Panc1 (cell line): ENCODE data around the gene TNFRSF25. TPM values are rescaled to one million over a fixed set of nuclear protein-coding genes. Genes with fewer than 3 reads are reported as not detected.

Source experiments
- ATAC-seq: fragments of 200-7000 bp; cut with Tn5 transposase; 2 replicates; pipeline ENCODE4 v1.9.1; 2020; ENCODE audit warnings: mild to moderate bottlenecking, moderate library complexity
- BruUV-seq: library from RNA; stranded (reverse); fragments of 400-500 nt; replicated peaks from 2 replicates; lab custom pipeline; 2021; lab: Mats Ljungman, UMichigan
- CTCF ChIA-PET: fragments of 300-600 bp; sonication (Branson Sonifier 250); formaldehyde crosslinking; loops from one replicate; lab custom pipeline; 2022; ENCODE audit warnings: antibody characterized with exemption; lab: Charles Lee
- POLR2A ChIA-PET: fragments of 300-600 bp; sonication (Branson Sonifier 250); formaldehyde crosslinking; loops from one replicate; lab custom pipeline; 2022; ENCODE audit warnings: antibody characterized with exemption; lab: Charles Lee
- DNase-seq: peaks from one replicate; pipeline ENCODE4 v3.0.0-alpha.2; 2010; ENCODE audit warnings: low read depth, low spot score
- H3K27ac ChIP-seq: 2 replicates; pipeline ENCODE4 v1.5.1; 2011; ENCODE audit warnings: mild to moderate bottlenecking, low read length, inconsistent platforms
- H3K27me3 ChIP-seq: fragments of 200-500 bp; sonication (Bioruptor generic); 2 replicates; pipeline ENCODE4 v1.6.0; 2014; ENCODE audit warnings: low read length, inconsistent platforms; ENCODE audit not compliant: control insufficient read depth, insufficient read depth
- H3K36me3 ChIP-seq: fragments of 200-500 bp; sonication (Bioruptor generic); 2 replicates; pipeline ENCODE4 v1.5.1; 2014; ENCODE audit warnings: inconsistent platforms, mild to moderate bottlenecking, low read length, moderate library complexity; ENCODE audit not compliant: control insufficient read depth, insufficient read depth
- H3K4me1 ChIP-seq: 2 replicates; pipeline ENCODE4 v1.5.1; 2011; ENCODE audit warnings: inconsistent platforms, mild to moderate bottlenecking, low read length, moderate library complexity; ENCODE audit not compliant: control insufficient read depth, insufficient read depth
- H3K4me3 ChIP-seq, 2 experiments: 2 replicates each; pipeline ENCODE4 v1.5.1; 2011 to 2012; ENCODE audit warnings: low read depth in 2 of 2, low read length in 2 of 2, mild to moderate bottlenecking in 2 of 2, inconsistent platforms in 1 of 2, moderate library complexity in 1 of 2
- H3K9me3 ChIP-seq: fragments of 200-500 bp; sonication (Bioruptor generic); 2 replicates; pipeline ENCODE4 v1.5.1; 2014; ENCODE audit warnings: low read depth, mild to moderate bottlenecking, inconsistent platforms, low read length, moderate library complexity; ENCODE audit not compliant: control insufficient read depth, insufficient read depth
- CTCF ChIP-seq: fragments of 450-650 bp; IDR thresholded peaks from 2 replicates; pipeline ENCODE4 v1.5.1; 2017; ENCODE audit warnings: mild to moderate bottlenecking
- POLR2AphosphoS5 ChIP-seq: IDR thresholded peaks from 2 replicates; pipeline ENCODE4 v1.6.1; 2012; ENCODE audit warnings: mild to moderate bottlenecking, low read depth, low read length, moderate library complexity
- REST ChIP-seq, 2 experiments: IDR thresholded peaks; 2 replicates each; pipeline ENCODE4 v1.6.1; 2011 to 2012; ENCODE audit warnings: low read depth in 2 of 2, control low read depth in 1 of 2, low read length in 1 of 2, mild to moderate bottlenecking in 1 of 2, moderate library complexity in 1 of 2; ENCODE audit not compliant: insufficient read depth in 1 of 2
- SIN3A ChIP-seq: IDR thresholded peaks from 2 replicates; pipeline ENCODE4 v1.6.1; 2012; ENCODE audit warnings: low read depth, mild to moderate bottlenecking, low read length, moderate library complexity, borderline replicate concordance; ENCODE audit not compliant: insufficient read depth
- TCF7L2 ChIP-seq: IDR thresholded peaks from 2 replicates; pipeline ENCODE4 v1.6.1; 2011; ENCODE audit warnings: mild to moderate bottlenecking, low read depth, low read length, inconsistent platforms
- in situ Hi-C: cut with HindIII; loops from 2 replicates; pipeline ENCODE4 v1.10.0; 2016; ENCODE audit warnings: low sequenced_read_pairs, low pct_unique_long_range_greater_than_20kb
- intact Hi-C: fragments of 100-400 bp; cut with micrococcal nuclease; formaldehyde crosslinking; loops from one replicate; pipeline ENCODE4 v1.10.0; 2022; ENCODE audit not compliant: unreplicated experiment
- total RNA-seq: library from RNA; stranded (reverse); gene quantifications from one replicate; pipeline ENCODE4 v1.2.1, GENCODE V29; 2021; ENCODE audit not compliant: unreplicated experiment

TNFRSF25 gene
- total RNA-seq, 1 experiment from 2014 or later: 7.0 TPM

DNA sequence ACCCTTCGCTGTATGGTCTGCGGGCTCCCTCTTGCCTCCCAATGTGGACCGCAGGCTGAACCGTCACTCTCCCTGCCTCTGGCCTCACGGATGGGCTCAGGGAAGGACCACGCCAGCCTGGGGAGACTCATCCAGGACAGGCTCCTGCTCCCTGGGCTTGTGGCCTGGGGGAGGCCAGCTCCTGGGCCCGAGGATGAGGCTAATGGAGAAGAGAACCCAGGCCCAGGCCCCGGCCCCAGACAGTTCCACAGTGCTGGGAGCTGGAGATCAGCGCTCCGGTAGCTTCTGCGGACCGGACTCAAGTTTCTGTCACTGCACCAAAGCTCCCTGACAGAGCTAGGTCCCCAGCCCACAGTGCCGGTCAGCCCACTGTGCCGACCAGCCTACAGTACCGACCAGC, 38.9 kb upstream of the TNFRSF25 start:
- no TSS peak for BruUV-seq
- DNase-seq (no peak), ATAC-seq (no peak)
- Histone ChIP-seq H3K4me3 (no peak overlapping the region), H3K27me3 (no peaks in the 10 kb centered on the region), H3K4me1 (no peaks in the 10 kb centered on the region), H3K9me3 (no peaks in the 10 kb centered on the region), H3K27ac (no peak overlapping the region), H3K36me3 (no peaks in the 10 kb centered on the region)
- CTCF ChIA-PET: interaction anchor here (0.6 kb wide), 2 partner anchors 11 to 79 kb away, joined by 3 to 9 read pairs; no protein-coding TSS in a partner anchor
- in situ Hi-C loops: no loop called here
- intact Hi-C loops: no loop called here
- no peak for TF ChIP-seq SIN3A
- no peak for TF ChIP-seq CTCF
- no peak for TF ChIP-seq TCF7L2
- no peak for TF ChIP-seq REST (IDR thresholded peaks at IDR 0.05; ENCODE audit: insufficient read depth in 1 of 2, low read depth in 2 of 2, low read length in 1 of 2)
- no peak for TF ChIP-seq POLR2AphosphoS5
- POLR2A ChIA-PET: interaction anchor here (0.6 kb wide), 1 partner anchor 75 kb away, joined by 13 read pairs; no protein-coding TSS in a partner anchor

GRCh38 chr1:6503884-6504602, 38.1 kb upstream of the TNFRSF25 start:
- no peaks in the 10 kb centered on the region for H3K4me1 ChIP-seq
- ATAC-seq (no peak), DNase-seq (no peak)
- POLR2A ChIA-PET: interaction anchor here (0.5 kb wide), 1 partner anchor 56 kb away, joined by 3 read pairs; no protein-coding TSS in a partner anchor
- no peak overlapping the region for H3K27ac ChIP-seq
- H3K36me3 ChIP-seq: no peaks in the 10 kb centered on the region
- no peak overlapping the region for H3K4me3 ChIP-seq
- CTCF ChIA-PET: no interaction called here
- no peaks in the 10 kb centered on the region for H3K9me3 ChIP-seq
- in situ Hi-C loops: no loop called here
- intact Hi-C loops: no loop called here
- no TSS peak for BruUV-seq
- H3K27me3 ChIP-seq: no peaks in the 10 kb centered on the region
- TF ChIP-seq REST (IDR thresholded peaks at IDR 0.05; ENCODE audit: insufficient read depth in 1 of 2, low read depth in 2 of 2, low read length in 1 of 2) (no peak), POLR2AphosphoS5 (no peak)
